Measurements from ENCODE around the gene TEDC2.
"Not testable (repeated sequence)": the region's sequence is repeated elsewhere in the genome, so short reads cannot be mapped to it uniquely, and the experiment has no call there.

TEDC2 gene

DNA sequence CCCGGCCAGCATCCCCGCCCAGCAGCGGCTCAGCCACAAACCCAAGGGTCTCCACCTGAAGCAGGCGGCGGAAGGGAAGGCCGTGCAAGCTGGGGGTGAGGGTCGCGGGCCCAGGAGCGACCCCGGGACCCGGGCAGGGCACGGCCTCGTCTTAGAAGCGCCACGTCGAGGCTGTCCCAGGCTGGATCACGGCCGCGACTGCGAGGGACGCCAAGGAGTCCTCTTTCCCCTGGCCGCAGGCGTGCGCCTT is 31.2 kb upstream of the TEDC2 start:
- Histone ChIP-seq H3K36me3 (ENCODE audit: control insufficient read depth, low read depth, low read length) (peaks cover 25% of the 10 kb centered on the region), H3K4me1 (ENCODE audit: control insufficient read depth, low read depth, low read length) (peaks cover 8% of the 10 kb centered on the region), H3K27ac (ENCODE audit: low read length) (no peak overlapping the region), H3K4me3 (ENCODE audit: low read length) (peak overlapping the region; percentile 60), H3K9ac (ENCODE audit: low read length) (peak overlapping the region; percentile 70), H3K27me3 (ENCODE audit: control insufficient read depth, insufficient read depth, low read length) (peaks cover 11% of the 10 kb centered on the region), H3K9me3 (ENCODE audit: control insufficient read depth, low read depth, low read length) (no peaks in the 10 kb centered on the region)

DNA sequence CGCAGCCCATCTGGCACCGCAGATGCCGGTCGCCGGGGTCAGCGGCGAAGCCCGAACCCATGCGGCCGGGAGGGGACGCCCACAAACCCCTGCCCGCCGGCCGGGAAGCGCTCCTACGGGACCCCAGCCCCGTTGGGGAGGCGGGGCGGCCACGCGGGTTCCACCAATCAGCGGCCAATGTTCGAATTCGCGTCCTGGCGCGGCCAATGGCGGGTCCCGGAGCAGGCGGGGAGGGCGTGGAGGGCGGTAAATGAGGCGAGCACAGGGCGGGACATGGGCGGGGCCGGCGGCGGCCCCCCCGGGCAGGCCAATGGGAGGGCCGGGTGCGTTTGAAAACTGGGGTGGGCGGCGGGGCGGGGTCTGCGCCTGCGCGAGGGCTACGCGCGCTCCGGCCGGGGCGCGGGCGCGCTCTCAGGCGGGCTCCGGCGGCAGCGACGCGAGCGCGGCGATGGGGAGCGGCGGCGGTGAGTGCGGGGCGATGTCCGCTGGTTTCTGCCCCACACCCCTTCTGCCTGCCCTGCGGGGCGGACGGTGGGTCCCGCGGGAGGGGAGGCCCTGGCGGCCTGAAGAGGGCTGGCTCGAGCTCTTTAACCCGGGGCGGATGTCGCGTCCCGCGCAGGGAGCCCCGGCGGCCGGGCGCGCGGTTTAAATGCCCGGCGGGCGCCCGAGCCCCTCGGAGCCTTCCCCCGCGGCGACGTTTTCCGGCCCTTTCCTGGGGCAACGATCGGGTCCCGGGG is 30.7 kb upstream of the TEDC2 start, which contains the start of gene CCNF:
TSS of gene CCNF (plus strand) at position 414 of the 737 bp plus-strand sequence. CDS start at position 449, 35 bp downstream.
- H3K27ac ChIP-seq (ENCODE audit: low read length) = no peak within 1 kb of the TSS
- H3K9ac ChIP-seq (ENCODE audit: low read length) = peak within 1 kb of the TSS; percentile 74
- peaks cover 28% of the 10 kb centered on the region for H3K36me3 ChIP-seq (ENCODE audit: control insufficient read depth, low read depth, low read length)
- peaks cover 8% of the 10 kb centered on the region for H3K4me1 ChIP-seq (ENCODE audit: control insufficient read depth, low read depth, low read length)
- no peaks in the 10 kb centered on the region for H3K9me3 ChIP-seq (ENCODE audit: control insufficient read depth, low read depth, low read length)
- peaks cover 11% of the 10 kb centered on the region for H3K27me3 ChIP-seq (ENCODE audit: control insufficient read depth, insufficient read depth, low read length)
- H3K4me3 ChIP-seq (ENCODE audit: low read length) = peak within 1 kb of the TSS; percentile 91

DNA sequence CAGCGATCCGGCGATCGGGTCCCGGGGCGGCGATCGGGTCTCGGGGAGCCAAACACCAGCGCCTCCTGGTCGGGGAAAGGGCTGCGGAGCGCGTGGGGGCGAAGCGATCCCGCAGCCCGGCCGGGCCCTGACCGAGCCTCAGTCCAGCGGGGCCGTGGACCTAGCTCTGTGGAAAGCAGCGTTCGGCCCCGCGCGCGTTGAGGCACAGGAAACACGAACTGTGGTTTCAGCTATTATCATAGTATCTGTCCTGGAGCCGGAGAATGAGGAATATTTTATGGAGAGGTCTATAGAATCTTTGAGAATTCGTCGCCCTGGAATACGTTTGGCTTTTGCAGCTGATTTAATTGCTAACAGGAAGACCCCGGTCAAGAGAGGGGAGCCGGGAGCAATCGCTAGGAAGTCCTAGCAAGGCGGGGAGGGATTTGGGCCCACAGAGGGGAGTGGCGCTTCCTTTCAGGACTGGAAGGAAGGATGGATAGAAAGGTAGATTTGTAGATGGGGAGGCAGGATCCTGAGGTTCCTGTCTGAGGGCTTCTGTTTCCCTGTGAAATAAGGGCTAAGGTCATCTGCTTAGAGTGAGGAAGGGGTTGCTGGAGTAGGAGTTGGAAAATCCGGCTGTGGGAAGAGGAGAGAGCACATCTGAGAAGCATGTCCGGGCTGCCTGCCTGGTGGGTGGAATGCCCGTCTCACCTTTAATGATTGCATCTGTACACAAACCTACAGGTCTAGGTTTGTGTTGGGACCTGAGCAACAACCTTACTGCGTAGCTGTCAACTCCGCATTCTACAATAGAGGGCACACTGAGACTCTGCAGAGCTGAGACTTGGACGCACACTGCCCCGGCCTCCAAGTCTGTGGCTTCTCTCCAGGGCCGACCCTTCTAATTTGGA is 29.9 kb upstream of the TEDC2 start:
- peaks cover 8% of the 10 kb centered on the region for H3K4me1 ChIP-seq (ENCODE audit: control insufficient read depth, low read depth, low read length)
- peak overlapping the region; percentile 74 for H3K9ac ChIP-seq (ENCODE audit: low read length)
- H3K9me3 ChIP-seq (ENCODE audit: control insufficient read depth, low read depth, low read length) = no peaks in the 10 kb centered on the region
- peak overlapping the region; percentile 91 for H3K4me3 ChIP-seq (ENCODE audit: low read length)
- peaks cover 11% of the 10 kb centered on the region for H3K27me3 ChIP-seq (ENCODE audit: control insufficient read depth, insufficient read depth, low read length)
- H3K36me3 ChIP-seq (ENCODE audit: control insufficient read depth, low read depth, low read length) = peaks cover 32% of the 10 kb centered on the region
- no peak overlapping the region for H3K27ac ChIP-seq (ENCODE audit: low read length)

GRCh38 chr16:2432286-2432685 is 27.6 kb upstream of the TEDC2 start:
- no peak overlapping the region for H3K27ac ChIP-seq (ENCODE audit: low read length)
- no peak overlapping the region for H3K4me3 ChIP-seq (ENCODE audit: low read length)
- no peaks in the 10 kb centered on the region for H3K9me3 ChIP-seq (ENCODE audit: control insufficient read depth, low read depth, low read length)
- H3K4me1 ChIP-seq (ENCODE audit: control insufficient read depth, low read depth, low read length) = peaks cover 8% of the 10 kb centered on the region
- no peak overlapping the region for H3K9ac ChIP-seq (ENCODE audit: low read length)
- peaks cover 11% of the 10 kb centered on the region for H3K27me3 ChIP-seq (ENCODE audit: control insufficient read depth, insufficient read depth, low read length)
- H3K36me3 ChIP-seq (ENCODE audit: control insufficient read depth, low read depth, low read length) = peaks cover 47% of the 10 kb centered on the region

GRCh38 chr16:2432801-2433505 is 27.0 kb upstream of the TEDC2 start:
- no peak overlapping the region for H3K9ac ChIP-seq (ENCODE audit: low read length)
- no peaks in the 10 kb centered on the region for H3K9me3 ChIP-seq (ENCODE audit: control insufficient read depth, low read depth, low read length)
- peaks cover 8% of the 10 kb centered on the region for H3K4me1 ChIP-seq (ENCODE audit: control insufficient read depth, low read depth, low read length)
- no peak overlapping the region for H3K27ac ChIP-seq (ENCODE audit: low read length)
- H3K36me3 ChIP-seq (ENCODE audit: control insufficient read depth, low read depth, low read length) = peaks cover 53% of the 10 kb centered on the region
- no peak overlapping the region for H3K4me3 ChIP-seq (ENCODE audit: low read length)
- H3K27me3 ChIP-seq (ENCODE audit: control insufficient read depth, insufficient read depth, low read length) = peaks cover 5% of the 10 kb centered on the region

DNA sequence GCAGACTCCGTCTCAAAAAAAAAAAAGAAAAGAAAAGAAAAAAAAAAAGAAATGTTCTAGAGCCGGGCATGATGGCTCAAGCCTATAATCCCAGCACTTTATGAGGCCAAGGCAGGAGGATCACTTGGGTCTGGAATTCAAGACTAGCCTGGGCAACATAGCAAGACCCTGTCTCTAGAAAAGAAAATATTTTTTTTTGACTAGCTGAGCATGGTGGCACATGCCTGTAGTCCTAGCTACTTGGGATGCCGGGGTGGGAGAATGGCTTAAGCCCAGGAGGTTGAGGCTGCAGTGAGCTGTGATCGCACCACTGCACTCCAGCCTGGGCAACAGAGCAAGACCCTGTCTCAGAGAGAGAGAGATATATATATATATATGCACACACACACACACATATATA is 24.7 kb upstream of the TEDC2 start:
- H3K9ac ChIP-seq (ENCODE audit: low read length); H3K9me3 ChIP-seq (ENCODE audit: control insufficient read depth, low read depth, low read length); H3K27me3 ChIP-seq (ENCODE audit: control insufficient read depth, insufficient read depth, low read length); H3K4me1 ChIP-seq (ENCODE audit: control insufficient read depth, low read depth, low read length); H3K4me3 ChIP-seq (ENCODE audit: low read length); H3K27ac ChIP-seq (ENCODE audit: low read length): not testable (repeated sequence)
- peaks cover 68% of the 10 kb centered on the region for H3K36me3 ChIP-seq (ENCODE audit: control insufficient read depth, low read depth, low read length)

DNA sequence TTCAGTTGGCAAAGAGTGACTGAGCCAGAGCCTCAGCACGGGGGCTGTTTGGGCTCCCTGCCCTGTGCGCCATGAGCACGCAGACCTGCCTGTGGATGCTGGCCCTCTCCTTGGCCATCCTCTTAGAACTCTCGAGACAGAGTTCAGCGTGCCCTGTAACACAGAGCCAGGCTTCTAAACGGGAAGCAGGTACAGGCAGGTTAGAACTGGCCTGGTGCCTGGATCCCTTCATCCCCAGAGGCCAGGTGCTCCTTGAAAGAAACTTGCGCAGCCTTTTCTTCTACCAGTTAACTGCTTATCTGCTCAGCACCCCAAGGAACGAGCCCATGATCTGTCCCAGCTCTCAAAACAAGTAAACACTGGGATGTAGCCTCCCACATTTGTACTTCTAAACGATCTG is 23.8 kb upstream of the TEDC2 start:
- Histone ChIP-seq H3K27me3 (ENCODE audit: control insufficient read depth, insufficient read depth, low read length) (no peaks in the 10 kb centered on the region), H3K27ac (ENCODE audit: low read length) (no peak overlapping the region), H3K4me1 (ENCODE audit: control insufficient read depth, low read depth, low read length) (no peaks in the 10 kb centered on the region), H3K9ac (ENCODE audit: low read length) (no peak overlapping the region), H3K4me3 (ENCODE audit: low read length) (no peak overlapping the region), H3K9me3 (ENCODE audit: control insufficient read depth, low read depth, low read length) (no peaks in the 10 kb centered on the region), H3K36me3 (ENCODE audit: control insufficient read depth, low read depth, low read length) (peaks cover 66% of the 10 kb centered on the region)

GRCh38 chr16:2437032-2437790 is 22.7 kb upstream of the TEDC2 start:
- H3K9ac ChIP-seq (ENCODE audit: low read length) = no peak overlapping the region
- H3K27ac ChIP-seq (ENCODE audit: low read length) = no peak overlapping the region
- no peaks in the 10 kb centered on the region for H3K9me3 ChIP-seq (ENCODE audit: control insufficient read depth, low read depth, low read length)
- H3K27me3 ChIP-seq (ENCODE audit: control insufficient read depth, insufficient read depth, low read length) = no peaks in the 10 kb centered on the region
- H3K4me3 ChIP-seq (ENCODE audit: low read length) = no peak overlapping the region
- H3K4me1 ChIP-seq (ENCODE audit: control insufficient read depth, low read depth, low read length) = no peaks in the 10 kb centered on the region
- H3K36me3 ChIP-seq (ENCODE audit: control insufficient read depth, low read depth, low read length) = peaks cover 61% of the 10 kb centered on the region

GRCh38 chr16:2438121-2438520 is 21.8 kb upstream of the TEDC2 start:
- no peaks in the 10 kb centered on the region for H3K4me1 ChIP-seq (ENCODE audit: control insufficient read depth, low read depth, low read length)
- no peak overlapping the region for H3K27ac ChIP-seq (ENCODE audit: low read length)
- H3K36me3 ChIP-seq (ENCODE audit: control insufficient read depth, low read depth, low read length) = peaks cover 52% of the 10 kb centered on the region
- H3K27me3 ChIP-seq (ENCODE audit: control insufficient read depth, insufficient read depth, low read length) = no peaks in the 10 kb centered on the region
- no peaks in the 10 kb centered on the region for H3K9me3 ChIP-seq (ENCODE audit: control insufficient read depth, low read depth, low read length)
- H3K4me3 ChIP-seq (ENCODE audit: low read length) = no peak overlapping the region
- H3K9ac ChIP-seq (ENCODE audit: low read length) = no peak overlapping the region

DNA sequence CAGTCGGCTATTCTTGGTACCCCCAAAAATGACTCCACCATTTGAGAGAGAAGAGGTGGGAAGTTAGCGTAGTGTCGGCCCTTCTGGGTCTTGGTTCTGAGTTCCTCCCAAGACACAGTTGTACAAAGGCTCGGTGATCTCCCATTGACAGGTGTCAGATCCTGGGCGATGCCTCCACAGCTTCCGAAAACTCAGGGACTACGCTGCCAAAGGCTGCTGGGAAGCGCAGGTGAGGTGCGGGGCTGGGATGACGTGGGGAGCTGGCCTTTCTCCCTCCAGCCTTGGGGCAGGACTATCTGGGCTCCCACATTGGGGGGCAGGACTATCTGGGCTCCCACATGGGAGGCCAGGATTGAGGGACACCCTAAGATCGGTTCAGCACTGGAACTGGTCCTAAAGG is 20.3 kb upstream of the TEDC2 start:
- peaks cover 53% of the 10 kb centered on the region for H3K36me3 ChIP-seq (ENCODE audit: control insufficient read depth, low read depth, low read length)
- no peak overlapping the region for H3K9ac ChIP-seq (ENCODE audit: low read length)
- no peaks in the 10 kb centered on the region for H3K4me1 ChIP-seq (ENCODE audit: control insufficient read depth, low read depth, low read length)
- no peaks in the 10 kb centered on the region for H3K9me3 ChIP-seq (ENCODE audit: control insufficient read depth, low read depth, low read length)
- no peaks in the 10 kb centered on the region for H3K27me3 ChIP-seq (ENCODE audit: control insufficient read depth, insufficient read depth, low read length)
- no peak overlapping the region for H3K27ac ChIP-seq (ENCODE audit: low read length)
- H3K4me3 ChIP-seq (ENCODE audit: low read length) = no peak overlapping the region
